Liver (tissue), 3 donors: ENCODE data around the gene PLCE1.

Source experiments
- ATF3 ChIP-seq: IDR thresholded peaks from 2 replicates; pipeline ENCODE4 v1.6.1; 2016; ENCODE audit warnings: antibody characterized with exemption
- CTCF ChIP-seq: fragments of 150-350 bp; IDR thresholded peaks from 2 replicates; pipeline ENCODE4 v1.5.1; 2017; ENCODE audit warnings: improper control_type of control experiment, low read depth, low read length; ENCODE audit not compliant: missing input control
- EGR1 ChIP-seq, 2 donors: IDR thresholded peaks; 2 replicates each; pipeline ENCODE4 v1.6.1; 2016 to 2018; ENCODE audit warnings: antibody characterized with exemption in 2 of 2, low read depth in 2 of 2
- FOXA1 ChIP-seq: IDR thresholded peaks from 2 replicates; pipeline ENCODE4 v1.6.1; 2016; ENCODE audit warnings: antibody characterized with exemption
- MAX ChIP-seq: IDR thresholded peaks from 2 replicates; pipeline ENCODE4 v1.6.1; 2016; ENCODE audit warnings: antibody characterized with exemption
- RAD21 ChIP-seq, 2 donors: IDR thresholded peaks; 2 replicates each; pipeline ENCODE4 v1.6.1; 2016; ENCODE audit warnings: antibody characterized with exemption in 2 of 2, mild to moderate bottlenecking in 2 of 2
- REST ChIP-seq: IDR thresholded peaks from 2 replicates; pipeline ENCODE4 v1.6.1; 2016; ENCODE audit warnings: antibody characterized with exemption, mild to moderate bottlenecking
- SP1 ChIP-seq: IDR thresholded peaks from 2 replicates; pipeline ENCODE4 v1.6.1; 2018; ENCODE audit warnings: antibody characterized with exemption, mild to moderate bottlenecking
- YY1 ChIP-seq: IDR thresholded peaks from 2 replicates; pipeline ENCODE4 v1.6.1; 2016; ENCODE audit warnings: antibody characterized with exemption, mild to moderate bottlenecking
- ZBTB33 ChIP-seq: IDR thresholded peaks from 2 replicates; pipeline ENCODE4 v1.6.1; 2016; ENCODE audit warnings: antibody characterized with exemption
- donor health status: healthy.
- donor health status: healthy.

GRCh38 chr10:94011296-94011695 lies 17.6 kb downstream of the PLCE1 start:
- TF ChIP-seq SP1 (no peak), CTCF (no peak), MAX (no peak), YY1 (no peak), ZBTB33 (no peak), EGR1 (IDR thresholded peaks at IDR 0.05; ENCODE audit: low read depth in 2 of 2) (no peak), REST (no peak), ATF3 (no peak), RAD21 (IDR thresholded peaks at IDR 0.05) (no peak), FOXA1 (no peak)
